Mucosa of gallbladder (tissue), 1 donor: ENCODE measurements around the gene CCAR1. TPM values are rescaled to one million over a fixed set of nuclear protein-coding genes. Genes with fewer than 3 reads are reported as not detected.
"Not testable (repeated sequence)": the region's sequence is repeated elsewhere in the genome, so short reads cannot be mapped to it uniquely, and the experiment has no call there.

ENCODE experiments used
- DNase-seq: peaks from one replicate; pipeline ENCODE4 v3.0.0-alpha.2; 2020; ENCODE audit warnings: low spot score
- total RNA-seq: library from RNA; stranded (reverse); gene quantifications from one replicate; pipeline ENCODE4 v1.2.1, GENCODE V29; 2021
- donor health status: DM: no; HTN: no; CAD: no.

CCAR1 gene
- total RNA-seq: 48.1 TPM

- peak; percentile 97 for DNase-seq
These were observed at the start of gene CCAR1 for GRCh38 chr10:68720793-68721672. CCAR1 (plus strand) TSS chr10:68721239; CDS start chr10:68722505, 1,266 bp downstream.

GRCh38 chr10:68684413-68684812, 36.6 kb upstream of the CCAR1 start:
- no peak for DNase-seq

- no peak for DNase-seq
These were observed 25.0 kb upstream of the CCAR1 start for GRCh38 chr10:68696018-68696417.

GRCh38 chr10:68697106-68697505, 23.9 kb upstream of the CCAR1 start:
- DNase-seq: no peak

- no peak for DNase-seq
These were observed 20.8 kb upstream of the CCAR1 start for GRCh38 chr10:68700197-68700596.

- no peak for DNase-seq
These were observed 15.5 kb upstream of the CCAR1 start for GRCh38 chr10:68705548-68705947.

GRCh38 chr10:68708987-68709386, 12.1 kb upstream of the CCAR1 start:
- not testable (repeated sequence) for DNase-seq

GRCh38 chr10:68713065-68713464, 8.0 kb upstream of the CCAR1 start:
- not testable (repeated sequence) for DNase-seq

- DNase-seq: no peak
These were observed 3.6 kb upstream of the CCAR1 start for GRCh38 chr10:68717435-68717834.

GRCh38 chr10:68721673-68722335, 765 bp downstream of the CCAR1 start:
- DNase-seq: peak; percentile 12

GRCh38 chr10:68725016-68725415, 4.0 kb downstream of the CCAR1 start:
- no peak for DNase-seq

- DNase-seq: no peak
These were observed 6.1 kb downstream of the CCAR1 start for GRCh38 chr10:68727146-68727545.

GRCh38 chr10:68732651-68733050, 11.6 kb downstream of the CCAR1 start:
- DNase-seq: no peak

GRCh38 chr10:68734349-68734748, 13.3 kb downstream of the CCAR1 start:
- no peak for DNase-seq

GRCh38 chr10:68735119-68735518, 14.1 kb downstream of the CCAR1 start:
- no peak for DNase-seq

GRCh38 chr10:68735739-68736138, 14.7 kb downstream of the CCAR1 start:
- not testable (repeated sequence) for DNase-seq

- not testable (repeated sequence) for DNase-seq
These were observed 19.6 kb downstream of the CCAR1 start for GRCh38 chr10:68740676-68741075.

GRCh38 chr10:68742397-68742796, 21.4 kb downstream of the CCAR1 start:
- no peak for DNase-seq

GRCh38 chr10:68752711-68753350, 31.8 kb downstream of the CCAR1 start:
- DNase-seq: no peak

GRCh38 chr10:68756246-68756645, 35.2 kb downstream of the CCAR1 start:
- DNase-seq: no peak

- DNase-seq: no peak
These were observed 35.7 kb downstream of the CCAR1 start for GRCh38 chr10:68756766-68757165.

GRCh38 chr10:68759223-68759863, 38.3 kb downstream of the CCAR1 start:
- DNase-seq: no peak
